ENCODE measurements around the gene SPRYD4. TPM values are rescaled to one million over a fixed set of nuclear protein-coding genes. Genes with fewer than 3 reads are reported as not detected.

The SPRYD4 gene
- polyA plus RNA-seq, 1 donor (not counting 4 experiments of a cell fraction or from before 2014, with no cell fraction given), result 3.1 TPM

- Histone ChIP-seq H4K20me1 (ENCODE audit: control insufficient read depth, extremely low read depth, insufficient read depth, low read length) (no peaks in the 10 kb centered on the region), H3K4me2 (ENCODE audit: control insufficient read depth, extremely low read depth, insufficient read depth, low read depth, low read length) (no peak overlapping the region), H3K9me3 (ENCODE audit: control insufficient read depth, low read depth, low read length) (no peaks in the 10 kb centered on the region), H3K9me1 (ENCODE audit: control insufficient read depth, extremely low read depth, insufficient read depth, low read length) (no peaks in the 10 kb centered on the region), H3K27me3 (ENCODE audit: control insufficient read depth, extremely low read depth, insufficient read depth, low read length) (no peaks in the 10 kb centered on the region), H3K4me1 (ENCODE audit: control insufficient read depth, extremely low read depth, insufficient read depth, low read length) (no peaks in the 10 kb centered on the region), H3K27ac (ENCODE audit: control insufficient read depth, insufficient read depth, low read length) (no peak overlapping the region), H3K36me3 (ENCODE audit: control insufficient read depth in 2 of 2, extremely low read depth in 1 of 2, insufficient read depth in 2 of 2, low read length in 2 of 2) (no peaks in the 10 kb centered on the region), H2AFZ (ENCODE audit: control insufficient read depth, low read length) (no peak overlapping the region), H3K4me3 (ENCODE audit: control insufficient read depth in 2 of 3, extremely low read depth in 1 of 3, insufficient read depth in 2 of 3, low read depth in 1 of 3, low read length in 3 of 3) (no peak overlapping the region), H3K79me2 (ENCODE audit: control insufficient read depth, insufficient read depth, low read length) (no peaks in the 10 kb centered on the region), H3K9ac (ENCODE audit: control insufficient read depth, extremely low read depth, insufficient read depth, low read length) (no peak overlapping the region)
- no peak for DNase-seq (ENCODE audit: low read depth, low spot score)
- no peak for TF ChIP-seq EZH2 (IDR thresholded peaks at IDR 0.05; ENCODE audit: low read length)
- TF ChIP-seq CTCF (optimal IDR thresholded peaks at IDR 0.05 in 1 of 3, IDR thresholded peaks at IDR 0.05 in 1 of 3, conservative IDR thresholded peaks at IDR 0.05 in 1 of 3; ENCODE audit: extremely low read depth in 1 of 3, insufficient read depth in 2 of 3, low read length in 3 of 3), result no peak
- dilution Hi-C loops (cut with MboI; ENCODE audit: extremely low pct_ligation_motif_present, low sequenced_read_pairs), result no loop called here
- FAIRE-seq, result no peak
These were observed 6.9 kb upstream of the SPRYD4 start for GRCh38 chr12:56461235-56462159.

- H3K4me1 ChIP-seq (ENCODE audit: control insufficient read depth, extremely low read depth, insufficient read depth, low read length), result no peaks in the 10 kb centered on the region
- dilution Hi-C loops (cut with MboI; ENCODE audit: extremely low pct_ligation_motif_present, low sequenced_read_pairs), result no loop called here
- FAIRE-seq, result no peak
These were observed 5.8 kb upstream of the SPRYD4 start for GRCh38 chr12:56462565-56462964.

More at GRCh38 chr12:56462565-56462964, 5.8 kb upstream of the SPRYD4 start:
- no peak overlapping the region for H3K27ac ChIP-seq (ENCODE audit: control insufficient read depth, insufficient read depth, low read length)
- H4K20me1 ChIP-seq (ENCODE audit: control insufficient read depth, extremely low read depth, insufficient read depth, low read length), result no peaks in the 10 kb centered on the region
- H3K9me1 ChIP-seq (ENCODE audit: control insufficient read depth, extremely low read depth, insufficient read depth, low read length), result no peaks in the 10 kb centered on the region
- H3K4me2 ChIP-seq (ENCODE audit: control insufficient read depth, extremely low read depth, insufficient read depth, low read depth, low read length), result no peak overlapping the region
- H3K9ac ChIP-seq (ENCODE audit: control insufficient read depth, extremely low read depth, insufficient read depth, low read length), result no peak overlapping the region
- H2AFZ ChIP-seq (ENCODE audit: control insufficient read depth, low read length), result no peak overlapping the region
- H3K4me3 ChIP-seq (ENCODE audit: control insufficient read depth in 2 of 3, extremely low read depth in 1 of 3, insufficient read depth in 2 of 3, low read depth in 1 of 3, low read length in 3 of 3), result no peak overlapping the region
- no peaks in the 10 kb centered on the region for H3K36me3 ChIP-seq (ENCODE audit: control insufficient read depth in 2 of 2, extremely low read depth in 1 of 2, insufficient read depth in 2 of 2, low read length in 2 of 2)
- no peaks in the 10 kb centered on the region for H3K27me3 ChIP-seq (ENCODE audit: control insufficient read depth, extremely low read depth, insufficient read depth, low read length)
- no peaks in the 10 kb centered on the region for H3K9me3 ChIP-seq (ENCODE audit: control insufficient read depth, low read depth, low read length)
- no peak for DNase-seq (ENCODE audit: low read depth, low spot score)
- no peaks in the 10 kb centered on the region for H3K79me2 ChIP-seq (ENCODE audit: control insufficient read depth, insufficient read depth, low read length)
- TF ChIP-seq EZH2 (IDR thresholded peaks at IDR 0.05; ENCODE audit: low read length), result no peak
- no peak for TF ChIP-seq CTCF (optimal IDR thresholded peaks at IDR 0.05 in 1 of 3, IDR thresholded peaks at IDR 0.05 in 1 of 3, conservative IDR thresholded peaks at IDR 0.05 in 1 of 3; ENCODE audit: extremely low read depth in 1 of 3, insufficient read depth in 2 of 3, low read length in 3 of 3)

All from keratinocyte (primary cell).